ENCODE data around the gene CBARP. TPM values are rescaled to one million over a fixed set of nuclear protein-coding genes. Genes with fewer than 3 reads are reported as not detected.
A peak's percentile ranks its signal among the peaks of the same experiment; 100 is the strongest.

CBARP gene
- total and polyA plus RNA-seq, 4 donors = 0.05 to 0.25 (median 0.06) TPM; not detected in 1

- Histone ChIP-seq H3K36me3 (ENCODE audit: control insufficient read depth in 4 of 4, insufficient read depth in 3 of 4, low read depth in 1 of 4, low read length in 3 of 4) (peaks cover 19 to 30% (median 21%) of the 10 kb centered on the region in 4 donors), H3K9me3 (ENCODE audit: control insufficient read depth in 4 of 4, low read length in 3 of 4) (no peaks in the 10 kb centered on the region), H3K4me1 (ENCODE audit: control insufficient read depth in 4 of 4, insufficient read depth in 4 of 4, low read length in 3 of 4) (peaks cover 28 to 84% (median 58%) of the 10 kb centered on the region in 4 donors), H3K27ac (ENCODE audit: low read depth in 1 of 2, low read length in 2 of 2) (peak overlapping the region in 1 of 2 donors; percentile 19), H3K4me3 (ENCODE audit: low read depth in 1 of 3, low read length in 3 of 3) (no peak overlapping the region), H3K27me3 (ENCODE audit: control insufficient read depth in 4 of 4, insufficient read depth in 4 of 4, low read length in 3 of 4) (no peaks in the 10 kb centered on the region), H3K9ac (ENCODE audit: low read depth in 1 of 2, low read length in 2 of 2) (no peak overlapping the region)
- WGBS = 90% methylated on average over 46 of the region's 46 CpGs
- DNase-seq (ENCODE audit: low spot score) = no peak
- TF ChIP-seq, protein P1, sequence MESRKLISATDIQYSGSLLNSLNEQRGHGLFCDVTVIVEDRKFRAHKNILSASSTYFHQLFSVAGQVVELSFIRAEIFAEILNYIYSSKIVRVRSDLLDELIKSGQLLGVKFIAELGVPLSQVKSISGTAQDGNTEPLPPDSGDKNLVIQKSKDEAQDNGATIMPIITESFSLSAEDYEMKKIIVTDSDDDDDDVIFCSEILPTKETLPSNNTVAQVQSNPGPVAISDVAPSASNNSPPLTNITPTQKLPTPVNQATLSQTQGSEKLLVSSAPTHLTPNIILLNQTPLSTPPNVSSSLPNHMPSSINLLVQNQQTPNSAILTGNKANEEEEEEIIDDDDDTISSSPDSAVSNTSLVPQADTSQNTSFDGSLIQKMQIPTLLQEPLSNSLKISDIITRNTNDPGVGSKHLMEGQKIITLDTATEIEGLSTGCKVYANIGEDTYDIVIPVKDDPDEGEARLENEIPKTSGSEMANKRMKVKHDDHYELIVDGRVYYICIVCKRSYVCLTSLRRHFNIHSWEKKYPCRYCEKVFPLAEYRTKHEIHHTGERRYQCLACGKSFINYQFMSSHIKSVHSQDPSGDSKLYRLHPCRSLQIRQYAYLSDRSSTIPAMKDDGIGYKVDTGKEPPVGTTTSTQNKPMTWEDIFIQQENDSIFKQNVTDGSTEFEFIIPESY (IDR thresholded peaks at IDR 0.05) = no peak
- TF ChIP-seq NR2F2 (IDR thresholded peaks at IDR 0.05) (no peak), CTCF (IDR thresholded peaks at IDR 0.05; ENCODE audit: low read depth, low read length, missing input control) (no peak), RAD21 (IDR thresholded peaks at IDR 0.05) (no peak), SP1 (IDR thresholded peaks at IDR 0.05) (no peak), JUND (IDR thresholded peaks at IDR 0.05) (no peak), TAF1 (conservative IDR thresholded peaks at IDR 0.05) (no peak), HNF4A (conservative IDR thresholded peaks at IDR 0.05) (no peak), YY1 (IDR thresholded peaks at IDR 0.05) (no peak), HNF4G (IDR thresholded peaks at IDR 0.05) (no peak), EGR1 (IDR thresholded peaks at IDR 0.05; ENCODE audit: low read depth in 2 of 2) (no peak), RXRA (IDR thresholded peaks at IDR 0.05) (no peak), GABPA (IDR thresholded peaks at IDR 0.05 in 1 of 2, conservative IDR thresholded peaks at IDR 0.05 in 1 of 2) (no peak), FOXA2 (IDR thresholded peaks at IDR 0.05) (no peak), FOXA1 (IDR thresholded peaks at IDR 0.05) (no peak)
- TF ChIP-seq, protein P2, sequence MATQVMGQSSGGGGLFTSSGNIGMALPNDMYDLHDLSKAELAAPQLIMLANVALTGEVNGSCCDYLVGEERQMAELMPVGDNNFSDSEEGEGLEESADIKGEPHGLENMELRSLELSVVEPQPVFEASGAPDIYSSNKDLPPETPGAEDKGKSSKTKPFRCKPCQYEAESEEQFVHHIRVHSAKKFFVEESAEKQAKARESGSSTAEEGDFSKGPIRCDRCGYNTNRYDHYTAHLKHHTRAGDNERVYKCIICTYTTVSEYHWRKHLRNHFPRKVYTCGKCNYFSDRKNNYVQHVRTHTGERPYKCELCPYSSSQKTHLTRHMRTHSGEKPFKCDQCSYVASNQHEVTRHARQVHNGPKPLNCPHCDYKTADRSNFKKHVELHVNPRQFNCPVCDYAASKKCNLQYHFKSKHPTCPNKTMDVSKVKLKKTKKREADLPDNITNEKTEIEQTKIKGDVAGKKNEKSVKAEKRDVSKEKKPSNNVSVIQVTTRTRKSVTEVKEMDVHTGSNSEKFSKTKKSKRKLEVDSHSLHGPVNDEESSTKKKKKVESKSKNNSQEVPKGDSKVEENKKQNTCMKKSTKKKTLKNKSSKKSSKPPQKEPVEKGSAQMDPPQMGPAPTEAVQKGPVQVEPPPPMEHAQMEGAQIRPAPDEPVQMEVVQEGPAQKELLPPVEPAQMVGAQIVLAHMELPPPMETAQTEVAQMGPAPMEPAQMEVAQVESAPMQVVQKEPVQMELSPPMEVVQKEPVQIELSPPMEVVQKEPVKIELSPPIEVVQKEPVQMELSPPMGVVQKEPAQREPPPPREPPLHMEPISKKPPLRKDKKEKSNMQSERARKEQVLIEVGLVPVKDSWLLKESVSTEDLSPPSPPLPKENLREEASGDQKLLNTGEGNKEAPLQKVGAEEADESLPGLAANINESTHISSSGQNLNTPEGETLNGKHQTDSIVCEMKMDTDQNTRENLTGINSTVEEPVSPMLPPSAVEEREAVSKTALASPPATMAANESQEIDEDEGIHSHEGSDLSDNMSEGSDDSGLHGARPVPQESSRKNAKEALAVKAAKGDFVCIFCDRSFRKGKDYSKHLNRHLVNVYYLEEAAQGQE (IDR thresholded peaks at IDR 0.05) = no peak
- TF ChIP-seq, protein P3, sequence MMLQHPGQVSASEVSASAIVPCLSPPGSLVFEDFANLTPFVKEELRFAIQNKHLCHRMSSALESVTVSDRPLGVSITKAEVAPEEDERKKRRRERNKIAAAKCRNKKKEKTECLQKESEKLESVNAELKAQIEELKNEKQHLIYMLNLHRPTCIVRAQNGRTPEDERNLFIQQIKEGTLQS (IDR thresholded peaks at IDR 0.05) = no peak
- TF ChIP-seq, protein P4, sequence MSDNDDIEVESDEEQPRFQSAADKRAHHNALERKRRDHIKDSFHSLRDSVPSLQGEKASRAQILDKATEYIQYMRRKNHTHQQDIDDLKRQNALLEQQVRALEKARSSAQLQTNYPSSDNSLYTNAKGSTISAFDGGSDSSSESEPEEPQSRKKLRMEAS (IDR thresholded peaks at IDR 0.05) = no peak
These were observed 19.1 kb upstream of the CBARP start for GRCh38 chr19:1256646-1257474.

Measured in liver (tissue), 9 donors.